Ishikawa (cell line): ENCODE results near the gene SAPCD1.

ENCODE experiments used
- CEBPB ChIP-seq: IDR thresholded peaks from 2 replicates; pipeline ENCODE4 v1.6.1; 2012
- CREB1 ChIP-seq: IDR thresholded peaks from 2 replicates; pipeline ENCODE4 v1.6.1; 2012; ENCODE audit warnings: low read depth
- EGR1 ChIP-seq: IDR thresholded peaks from 2 replicates; pipeline ENCODE4 v1.6.1; 2012
- EP300 ChIP-seq: IDR thresholded peaks from 2 replicates; pipeline ENCODE4 v1.6.1; 2012; ENCODE audit warnings: borderline replicate concordance
- FOXM1 ChIP-seq: IDR thresholded peaks from 2 replicates; pipeline ENCODE4 v1.6.1; 2012; ENCODE audit warnings: low read depth, borderline replicate concordance
- NFIC ChIP-seq: IDR thresholded peaks from 2 replicates; pipeline ENCODE4 v1.6.1; 2012
- RAD21 ChIP-seq: IDR thresholded peaks from 2 replicates; pipeline ENCODE4 v1.6.1; 2012; ENCODE audit warnings: low read depth
- TAF1 ChIP-seq: IDR thresholded peaks from 2 replicates; pipeline ENCODE4 v1.6.1; 2012; ENCODE audit warnings: low read depth, mild to moderate bottlenecking
- TEAD4 ChIP-seq: IDR thresholded peaks from 2 replicates; pipeline ENCODE4 v1.6.1; 2012
- YY1 ChIP-seq: IDR thresholded peaks from 2 replicates; pipeline ENCODE4 v1.6.1; 2012; ENCODE audit warnings: low read depth
- ZBTB7A ChIP-seq: IDR thresholded peaks from 2 replicates; pipeline ENCODE4 v1.6.1; 2012; ENCODE audit warnings: low read depth
- TF ChIP-seq, protein P1 (sequence below): IDR thresholded peaks from 2 replicates; pipeline ENCODE4 v1.6.1; 2012; ENCODE audit warnings: low read depth, mild to moderate bottlenecking
- TF ChIP-seq, protein P2 (sequence below): IDR thresholded peaks from 2 replicates; pipeline ENCODE4 v1.6.1; 2012
- TF ChIP-seq, protein P3 (sequence below): IDR thresholded peaks from 2 replicates; pipeline ENCODE4 v1.6.1; 2012

DNA sequence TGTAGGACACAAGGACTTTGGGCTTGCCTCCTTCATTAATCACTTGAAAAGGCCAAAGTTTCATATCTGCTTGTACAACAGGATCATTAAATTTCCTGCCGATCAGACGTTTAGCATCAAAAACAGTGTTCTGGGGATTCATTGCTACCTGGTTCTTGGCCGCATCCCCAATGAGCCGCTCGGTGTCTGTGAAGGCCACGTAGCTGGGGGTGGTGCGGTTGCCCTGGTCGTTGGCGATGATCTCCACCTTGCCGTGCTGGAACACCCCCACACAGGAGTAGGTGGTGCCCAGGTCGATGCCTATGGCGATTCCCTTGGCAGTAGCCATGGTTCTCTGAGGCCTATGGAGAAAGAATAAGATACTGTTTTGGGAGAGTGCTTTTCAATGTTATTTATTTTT is 49.2 kb downstream of the SAPCD1 start:
- TF ChIP-seq YY1 (no peak), EP300 (no peak), RAD21 (no peak), CREB1 (no peak), TAF1 (no peak), ZBTB7A (no peak), CEBPB (no peak), TEAD4 (no peak), NFIC (no peak), FOXM1 (no peak), EGR1 (no peak)
- TF ChIP-seq, protein P1, sequence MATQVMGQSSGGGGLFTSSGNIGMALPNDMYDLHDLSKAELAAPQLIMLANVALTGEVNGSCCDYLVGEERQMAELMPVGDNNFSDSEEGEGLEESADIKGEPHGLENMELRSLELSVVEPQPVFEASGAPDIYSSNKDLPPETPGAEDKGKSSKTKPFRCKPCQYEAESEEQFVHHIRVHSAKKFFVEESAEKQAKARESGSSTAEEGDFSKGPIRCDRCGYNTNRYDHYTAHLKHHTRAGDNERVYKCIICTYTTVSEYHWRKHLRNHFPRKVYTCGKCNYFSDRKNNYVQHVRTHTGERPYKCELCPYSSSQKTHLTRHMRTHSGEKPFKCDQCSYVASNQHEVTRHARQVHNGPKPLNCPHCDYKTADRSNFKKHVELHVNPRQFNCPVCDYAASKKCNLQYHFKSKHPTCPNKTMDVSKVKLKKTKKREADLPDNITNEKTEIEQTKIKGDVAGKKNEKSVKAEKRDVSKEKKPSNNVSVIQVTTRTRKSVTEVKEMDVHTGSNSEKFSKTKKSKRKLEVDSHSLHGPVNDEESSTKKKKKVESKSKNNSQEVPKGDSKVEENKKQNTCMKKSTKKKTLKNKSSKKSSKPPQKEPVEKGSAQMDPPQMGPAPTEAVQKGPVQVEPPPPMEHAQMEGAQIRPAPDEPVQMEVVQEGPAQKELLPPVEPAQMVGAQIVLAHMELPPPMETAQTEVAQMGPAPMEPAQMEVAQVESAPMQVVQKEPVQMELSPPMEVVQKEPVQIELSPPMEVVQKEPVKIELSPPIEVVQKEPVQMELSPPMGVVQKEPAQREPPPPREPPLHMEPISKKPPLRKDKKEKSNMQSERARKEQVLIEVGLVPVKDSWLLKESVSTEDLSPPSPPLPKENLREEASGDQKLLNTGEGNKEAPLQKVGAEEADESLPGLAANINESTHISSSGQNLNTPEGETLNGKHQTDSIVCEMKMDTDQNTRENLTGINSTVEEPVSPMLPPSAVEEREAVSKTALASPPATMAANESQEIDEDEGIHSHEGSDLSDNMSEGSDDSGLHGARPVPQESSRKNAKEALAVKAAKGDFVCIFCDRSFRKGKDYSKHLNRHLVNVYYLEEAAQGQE, result no peak
- TF ChIP-seq, protein P2, sequence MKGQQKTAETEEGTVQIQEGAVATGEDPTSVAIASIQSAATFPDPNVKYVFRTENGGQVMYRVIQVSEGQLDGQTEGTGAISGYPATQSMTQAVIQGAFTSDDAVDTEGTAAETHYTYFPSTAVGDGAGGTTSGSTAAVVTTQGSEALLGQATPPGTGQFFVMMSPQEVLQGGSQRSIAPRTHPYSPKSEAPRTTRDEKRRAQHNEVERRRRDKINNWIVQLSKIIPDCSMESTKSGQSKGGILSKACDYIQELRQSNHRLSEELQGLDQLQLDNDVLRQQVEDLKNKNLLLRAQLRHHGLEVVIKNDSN, result no peak
- TF ChIP-seq, protein P3, sequence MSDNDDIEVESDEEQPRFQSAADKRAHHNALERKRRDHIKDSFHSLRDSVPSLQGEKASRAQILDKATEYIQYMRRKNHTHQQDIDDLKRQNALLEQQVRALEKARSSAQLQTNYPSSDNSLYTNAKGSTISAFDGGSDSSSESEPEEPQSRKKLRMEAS, result no peak
